GM21381 (cell line): Measurements from ENCODE around the gene AEN.

Experiments
- ATAC-seq: cut with Tn5 transposase; IDR thresholded peaks from one replicate; pipeline ENCODE4 v1.9.1; 2021; ENCODE audit warnings: mild to moderate bottlenecking, moderate library complexity; ENCODE audit not compliant: unreplicated experiment

AEN gene

DNA sequence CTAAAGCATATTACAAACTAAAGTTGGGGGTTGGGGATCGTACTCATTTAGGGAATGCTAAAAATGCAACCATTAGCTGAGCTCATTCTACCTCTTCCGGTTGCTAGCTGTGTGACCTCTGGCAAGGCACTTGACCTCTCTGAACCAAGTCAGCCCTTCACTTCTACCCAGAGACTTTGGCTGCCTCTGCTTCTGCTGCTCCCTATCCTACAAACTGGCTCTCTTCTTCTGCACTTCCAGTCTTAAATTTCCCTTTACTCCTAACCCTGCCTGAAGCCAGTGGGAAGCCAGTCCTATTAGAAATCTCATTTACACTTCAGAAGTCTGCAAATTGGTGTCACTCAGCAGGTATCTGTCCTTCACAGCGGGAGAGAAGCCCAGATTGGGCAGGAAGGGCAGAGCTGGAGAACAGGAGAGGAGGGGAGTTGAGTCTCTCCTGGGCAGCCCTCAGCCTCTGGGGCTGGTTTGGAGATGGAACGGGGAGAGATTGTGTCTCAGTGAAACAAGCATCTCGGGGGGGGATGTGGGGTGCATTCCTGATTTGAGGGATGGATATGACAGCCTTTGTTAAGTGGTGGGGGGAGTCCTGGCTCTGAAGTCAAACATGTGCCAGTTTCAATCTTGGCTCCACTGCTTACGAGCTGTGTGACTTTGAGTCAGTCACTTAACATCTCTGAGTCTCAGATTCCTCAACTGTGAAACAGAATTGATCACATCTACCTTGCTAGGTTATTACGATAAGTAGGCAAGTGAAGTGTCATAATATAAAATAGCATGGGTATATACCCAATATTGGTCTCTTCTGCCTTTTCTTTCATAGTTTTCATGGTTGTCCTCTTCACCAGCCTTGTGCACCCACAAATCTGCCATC, 7.8 kb upstream of the AEN start:
- ATAC-seq = no peak

DNA sequence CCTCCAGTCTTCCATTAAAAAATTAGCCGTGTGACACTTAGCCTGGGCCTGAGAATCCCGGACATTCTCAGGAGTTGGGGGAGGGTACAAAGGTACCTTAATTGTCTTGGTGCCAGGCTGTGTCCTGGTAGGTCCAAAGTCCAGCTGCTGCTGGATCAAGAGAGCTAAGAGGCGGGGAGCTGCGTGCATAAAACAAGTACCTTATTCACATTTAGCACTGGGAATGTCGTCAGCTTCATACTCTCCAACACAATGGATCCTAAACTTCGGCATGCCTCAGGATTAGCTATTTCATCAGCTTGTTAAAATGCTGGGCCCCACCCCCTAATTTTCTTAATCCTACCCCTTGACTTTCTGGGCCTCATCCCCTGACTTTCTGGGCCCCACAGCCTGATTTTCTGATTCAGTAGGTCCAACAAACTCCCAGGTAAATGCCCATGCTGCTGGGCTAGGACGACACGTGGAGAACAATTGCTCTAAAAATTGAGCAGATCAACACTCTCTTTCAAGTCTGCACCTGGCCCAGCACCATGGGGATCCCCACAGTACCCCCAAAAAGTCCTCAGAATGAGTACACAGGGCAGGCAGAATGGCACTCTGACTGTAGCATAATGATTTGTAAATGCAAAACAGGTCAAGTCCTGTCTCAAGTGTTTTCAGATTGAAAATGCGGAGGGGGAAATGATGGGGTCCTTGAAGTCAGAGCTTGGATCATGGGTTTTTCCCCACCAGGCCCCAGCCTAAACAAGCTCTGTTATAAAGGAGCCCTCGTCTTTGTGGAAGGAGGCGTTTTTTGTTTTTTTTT, 5.6 kb upstream of the AEN start:
- no peak for ATAC-seq

DNA sequence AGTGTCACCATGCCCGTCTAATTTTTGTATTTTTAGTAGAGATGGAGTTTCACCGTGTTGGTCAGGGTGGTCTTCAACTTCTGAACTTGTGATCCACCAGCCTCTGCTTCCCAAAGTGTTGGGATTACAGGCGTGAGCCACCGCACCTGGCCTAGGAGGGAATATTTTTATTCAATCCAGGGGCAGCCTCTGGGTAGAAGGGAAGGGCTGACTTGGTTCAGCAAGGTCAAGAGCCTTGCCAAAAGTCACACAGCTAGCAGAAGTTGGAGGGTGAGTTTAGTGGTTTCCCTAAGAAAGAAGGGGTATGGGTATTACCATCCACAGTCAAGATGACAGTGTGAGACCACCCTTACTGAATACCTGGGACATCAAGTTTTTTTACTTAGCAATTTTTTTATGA, 4.9 kb upstream of the AEN start:
- no peak for ATAC-seq

DNA sequence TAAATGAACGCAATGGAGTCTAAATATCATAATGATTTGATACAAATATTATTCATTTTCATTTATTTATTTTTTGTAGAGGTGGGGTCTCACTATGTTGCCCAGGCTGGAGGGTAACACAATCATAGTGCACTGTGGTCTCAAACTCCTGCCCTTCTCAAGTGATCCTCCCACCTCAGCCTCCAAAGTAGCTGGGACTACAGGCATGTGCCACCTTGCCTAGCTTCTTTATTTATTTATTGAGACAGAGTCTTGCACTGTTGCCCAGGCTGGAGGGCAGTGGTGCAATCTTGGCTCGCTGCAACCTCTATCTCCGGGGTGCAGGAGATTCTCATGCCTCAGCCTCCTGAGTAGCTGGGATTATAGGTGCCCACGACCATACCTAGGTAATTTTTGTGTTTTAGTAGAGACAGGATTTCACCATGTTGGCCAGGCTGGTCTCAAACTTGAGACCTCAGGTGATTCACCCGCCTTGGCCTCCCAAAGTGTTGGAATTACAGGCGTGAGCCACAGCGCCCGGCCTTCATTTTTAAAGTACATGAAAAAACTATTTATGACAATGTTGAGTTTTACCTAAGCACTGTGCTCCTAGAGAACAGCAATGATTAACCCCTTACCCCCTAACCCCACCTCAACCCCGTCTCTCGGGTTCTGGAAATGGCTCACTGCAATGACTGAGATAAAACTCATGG, 4.0 kb upstream of the AEN start:
- no peak for ATAC-seq

- no peak for ATAC-seq
These were observed 3.4 kb upstream of the AEN start for GRCh38 chr15:88617790-88618189.

GRCh38 chr15:88618686-88619085, 2.5 kb upstream of the AEN start:
- ATAC-seq = no peak

GRCh38 chr15:88619796-88620195, 1.3 kb upstream of the AEN start:
- no peak for ATAC-seq

DNA sequence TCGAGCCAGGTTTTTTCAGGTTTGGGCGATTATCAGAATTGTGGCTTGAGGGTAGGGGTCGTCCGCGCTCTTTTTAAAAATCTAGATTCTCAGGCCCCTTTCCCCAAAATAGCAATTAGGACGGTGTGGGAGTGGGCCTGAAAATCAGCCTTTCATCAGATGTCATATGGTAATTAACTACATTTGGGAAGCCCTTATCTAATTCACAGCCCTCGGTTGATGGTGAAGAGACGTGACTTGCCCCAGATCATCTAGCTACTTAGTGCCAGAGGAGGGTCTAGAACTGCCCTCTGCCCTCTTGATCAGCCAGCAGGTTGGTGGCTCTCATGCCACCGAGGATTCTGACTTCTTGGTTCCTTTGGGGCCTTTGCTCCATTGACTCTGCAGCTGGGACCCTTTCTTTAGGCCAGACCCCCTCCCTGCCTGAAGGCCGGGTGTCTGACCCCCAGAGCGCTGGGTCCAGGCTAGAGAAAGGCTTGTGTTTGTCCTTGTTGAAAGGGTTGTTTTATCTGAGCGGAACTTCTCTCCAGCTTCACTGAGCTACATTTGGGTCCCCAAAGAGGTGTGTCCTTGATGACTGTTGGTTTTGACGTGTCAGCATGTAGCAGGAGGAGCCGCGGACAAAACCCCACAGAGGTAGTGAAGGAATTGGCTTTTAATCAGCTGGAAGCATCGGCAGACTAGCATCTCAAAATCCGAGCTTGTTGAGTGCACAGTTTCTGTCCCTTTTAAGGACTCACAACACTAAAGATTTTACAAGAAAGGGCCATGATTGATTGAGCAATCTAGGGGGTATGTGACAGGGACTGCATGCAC, 857 bp downstream of the AEN start:
- peak; percentile 32 for ATAC-seq

DNA sequence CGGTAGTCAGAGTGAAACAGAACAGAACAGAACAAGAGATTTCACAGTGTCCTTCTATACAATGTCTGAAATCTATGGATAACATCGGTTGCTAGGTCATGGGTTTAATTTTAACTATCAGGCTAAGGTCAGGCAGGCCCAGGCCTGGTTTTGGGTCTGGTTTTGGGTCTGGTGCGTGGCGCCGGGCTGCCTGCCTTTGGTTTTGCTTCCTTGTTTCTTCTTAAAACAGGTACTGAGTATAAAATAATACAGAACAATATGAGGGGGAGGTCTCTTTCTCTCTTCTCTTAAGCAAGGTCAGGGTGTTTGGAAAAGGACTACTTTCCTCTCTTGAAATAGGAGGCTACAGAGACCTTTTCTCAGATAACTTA, 1.4 kb downstream of the AEN start:
- ATAC-seq = no peak

- ATAC-seq = no peak
These were observed 1.9 kb downstream of the AEN start for GRCh38 chr15:88623061-88623460.

DNA sequence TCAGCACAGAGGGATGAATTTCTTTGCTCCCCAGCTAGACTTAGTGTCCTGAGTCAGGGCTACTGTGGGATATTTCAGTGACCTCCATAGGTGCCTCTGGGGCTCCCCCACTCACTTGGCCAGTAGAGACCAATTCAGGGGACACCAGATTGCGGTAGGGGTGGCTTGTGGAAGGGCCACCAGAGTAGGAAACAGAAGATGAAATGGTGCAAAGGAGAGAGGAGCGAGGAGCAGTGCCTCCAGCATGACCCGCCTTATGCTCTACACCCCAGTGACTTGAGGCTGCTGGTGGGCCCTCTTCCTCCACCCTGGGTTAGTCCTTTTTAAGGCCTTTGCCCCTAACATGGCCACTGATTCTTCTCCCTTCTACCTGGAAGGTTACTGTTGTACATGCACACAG, 2.5 kb downstream of the AEN start:
- no peak for ATAC-seq

DNA sequence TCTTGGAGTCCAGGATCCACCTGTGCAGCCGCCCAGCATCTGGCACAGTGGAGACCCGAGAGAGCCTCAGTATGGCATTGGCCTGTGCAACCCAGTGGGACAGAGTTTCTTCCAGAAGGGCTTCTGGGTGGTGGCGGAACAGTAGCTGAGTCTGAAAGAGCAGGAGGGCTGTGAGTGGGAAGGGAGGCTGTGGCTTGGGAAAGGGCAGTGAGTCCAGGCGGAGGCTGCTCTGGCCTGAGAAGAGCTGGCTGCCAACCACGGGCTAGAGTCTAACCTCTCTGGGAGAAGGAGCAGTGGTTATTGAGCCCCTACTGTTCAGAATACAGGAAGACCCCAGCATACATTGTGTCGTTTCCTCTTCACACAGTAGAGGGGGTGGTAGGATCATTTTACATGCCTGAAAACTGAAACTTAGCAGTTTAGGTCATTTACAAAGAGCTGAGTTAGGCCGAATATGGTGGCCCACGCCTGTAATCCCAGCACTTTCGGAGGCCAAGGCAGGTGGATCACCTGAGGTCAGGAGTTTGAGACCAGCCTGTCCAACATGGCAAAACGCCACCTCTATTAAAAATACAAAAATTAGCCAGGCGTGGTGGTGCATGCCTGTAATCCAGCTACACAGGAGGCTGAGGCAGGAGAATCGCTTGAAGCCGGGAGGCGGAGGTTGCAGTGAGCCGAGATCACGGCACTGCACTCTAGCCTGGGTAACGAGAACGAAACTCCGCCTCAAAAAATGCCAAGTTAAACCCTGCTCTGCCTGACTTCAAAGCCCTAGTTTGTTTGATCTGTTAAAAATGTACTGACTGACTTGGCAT, 3.2 kb downstream of the AEN start:
- peak; percentile 25 for ATAC-seq

GRCh38 chr15:88624971-88625490, 3.9 kb downstream of the AEN start:
- ATAC-seq = no peak

DNA sequence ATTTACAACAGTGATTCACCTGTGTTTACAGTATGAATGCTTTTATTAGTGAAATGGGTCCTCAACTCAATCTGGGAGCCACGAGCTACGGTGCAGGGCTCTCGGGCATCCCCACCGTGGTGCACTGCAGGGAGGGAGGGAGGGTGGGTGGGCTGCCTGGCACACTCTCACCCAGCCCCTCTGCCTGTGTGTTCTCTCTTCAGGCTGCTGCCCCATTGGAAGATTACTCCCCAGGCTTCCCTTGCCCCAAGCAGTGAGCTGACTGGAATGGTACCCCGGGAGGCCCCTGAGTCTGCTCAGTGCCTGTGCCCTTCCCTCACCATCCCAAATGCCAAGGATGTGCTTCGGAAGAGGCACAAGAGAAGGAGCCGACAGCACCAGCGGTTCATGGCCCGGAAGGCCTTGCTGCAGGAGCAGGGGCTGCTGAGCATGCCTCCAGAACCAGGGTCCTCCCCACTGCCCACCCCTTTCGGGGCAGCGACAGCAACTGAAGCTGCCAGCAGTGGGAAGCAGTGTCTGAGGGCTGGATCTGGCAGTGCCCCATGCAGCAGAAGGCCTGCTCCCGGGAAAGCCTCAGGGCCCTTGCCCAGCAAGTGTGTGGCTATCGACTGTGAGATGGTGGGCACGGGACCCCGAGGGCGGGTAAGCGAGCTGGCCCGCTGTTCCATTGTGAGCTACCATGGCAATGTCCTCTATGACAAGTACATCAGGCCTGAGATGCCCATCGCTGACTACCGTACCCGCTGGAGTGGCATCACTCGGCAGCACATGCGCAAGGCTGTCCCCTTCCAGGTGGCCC, 5.0 kb downstream of the AEN start:
- ATAC-seq = no peak

GRCh38 chr15:88627463-88627862, 6.3 kb downstream of the AEN start:
- no peak for ATAC-seq

DNA sequence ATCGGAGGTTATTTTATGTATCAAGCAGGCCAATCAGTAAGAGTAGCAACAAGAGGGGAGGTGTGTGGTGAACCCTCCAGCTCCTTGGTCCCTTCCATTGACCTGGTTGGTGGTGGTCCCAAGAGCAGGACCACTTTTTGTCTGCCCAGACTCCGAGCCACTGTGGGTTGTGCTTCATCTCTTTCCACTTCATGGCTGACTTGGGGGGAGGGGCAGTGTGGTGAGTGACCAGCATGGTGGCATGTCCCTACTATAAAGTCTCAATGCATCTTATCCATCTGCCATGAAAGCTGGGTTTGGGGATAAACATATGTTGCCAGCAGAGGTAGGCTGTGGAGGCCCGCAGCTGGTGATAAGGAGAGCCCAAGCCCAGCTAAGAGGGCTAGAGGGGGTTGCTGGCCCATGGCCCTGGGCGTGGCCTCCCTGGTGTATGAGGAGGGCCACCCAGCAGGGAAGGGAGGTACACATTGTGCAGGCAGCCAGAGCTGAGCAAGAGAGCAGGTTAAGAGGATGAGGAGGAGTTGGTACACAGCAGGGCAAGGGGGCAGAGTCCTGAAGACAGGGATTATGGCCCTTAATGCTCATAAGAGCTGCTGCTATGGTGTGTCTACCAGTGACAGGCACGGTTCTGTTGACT, 7.0 kb downstream of the AEN start:
- ATAC-seq = no peak

GRCh38 chr15:88629071-88629470, 7.9 kb downstream of the AEN start:
- no peak for ATAC-seq

DNA sequence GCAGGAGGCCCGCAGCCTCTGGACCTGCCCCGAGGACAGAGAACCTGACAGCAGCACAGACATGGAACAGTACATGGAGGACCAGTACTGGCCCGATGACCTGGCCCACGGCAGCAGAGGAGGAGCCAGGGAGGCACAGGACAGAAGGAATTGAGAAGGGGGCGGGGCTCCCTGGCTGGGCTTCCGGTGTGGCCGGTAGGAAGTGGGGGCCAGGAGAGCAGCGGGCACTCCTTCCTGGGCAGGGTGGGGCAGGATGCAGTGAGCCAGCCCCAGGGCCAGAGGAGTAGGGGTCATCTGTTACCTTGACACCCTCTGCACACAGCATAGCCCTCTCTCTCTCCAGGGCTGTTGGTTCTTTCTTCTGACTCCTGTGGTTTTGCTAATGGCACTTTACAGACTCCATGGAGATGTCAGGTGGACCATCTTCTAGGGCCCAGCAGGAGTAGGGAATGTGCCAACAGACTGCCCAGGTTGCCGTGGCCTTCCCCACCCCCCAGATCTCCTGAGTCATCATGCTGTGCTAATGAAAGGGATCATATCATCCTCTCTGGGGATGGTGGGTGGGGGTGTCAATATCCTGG, 9.1 kb downstream of the AEN start:
- ATAC-seq = no peak
